GM20000 (cell line): ENCODE results near the gene ORC1.

Experiments used
- DNase-seq: peaks from one replicate; pipeline ENCODE4 v3.0.0; 2012; ENCODE audit warnings: low spot score
- CTCF ChIP-seq: IDR thresholded peaks from 2 replicates; pipeline ENCODE4 v1.5.1; 2012; ENCODE audit warnings: mild to moderate bottlenecking, control low read depth; ENCODE audit errors: extremely low read depth, missing control alignments

Gene ORC1

GRCh38 chr1:52357397-52357796 is 46.8 kb downstream of the ORC1 start:
- DNase-seq, result no peak
- no peak for TF ChIP-seq CTCF

- DNase-seq, result no peak
These were observed 47.3 kb downstream of the ORC1 start for GRCh38 chr1:52356818-52357355.

GRCh38 chr1:52355847-52356505 is 48.2 kb downstream of the ORC1 start:
- no peak for DNase-seq
- no peak for TF ChIP-seq CTCF

More at GRCh38 chr1:52356818-52357355, 47.3 kb downstream of the ORC1 start:
- TF ChIP-seq CTCF, result no peak

GRCh38 chr1:52355436-52355835 is 48.8 kb downstream of the ORC1 start:
- DNase-seq, result no peak
- no peak for TF ChIP-seq CTCF

- TF ChIP-seq CTCF, result no peak
- DNase-seq, result no peak
These were observed 51.5 kb downstream of the ORC1 start for GRCh38 chr1:52352690-52353089.

GRCh38 chr1:52348704-52349300 is 55.4 kb downstream of the ORC1 start:
- DNase-seq, result no peak
- no peak for TF ChIP-seq CTCF

GRCh38 chr1:52346653-52347052 is 57.6 kb downstream of the ORC1 start:
- TF ChIP-seq CTCF, result no peak

More at GRCh38 chr1:52346653-52347052, 57.6 kb downstream of the ORC1 start:
- no peak for DNase-seq
